GM23338 (cell line): Measurements from ENCODE around the gene EHD3.

Source experiments
- CREB1 ChIP-seq: fragments of 250-450 bp; sonication (Bioruptor Pico); IDR thresholded peaks from 2 replicates; pipeline ENCODE4 v1.5.0; 2020; ENCODE audit warnings: low read depth, mild to moderate bottlenecking, moderate library complexity
- EZH2 ChIP-seq: fragments of 200-600 bp; sonication (generic); IDR thresholded peaks from one replicate; pipeline ENCODE4 v1.8.0; 2017; ENCODE audit warnings: antibody characterized with exemption, mild to moderate bottlenecking, low read depth; ENCODE audit not compliant: unreplicated experiment
- EZH2phosphoT487 ChIP-seq: fragments of 200-600 bp; sonication (generic); IDR thresholded peaks from one replicate; pipeline ENCODE4 v1.8.1; 2018; ENCODE audit warnings: antibody characterized with exemption; ENCODE audit not compliant: unreplicated experiment
- JUNB ChIP-seq: IDR thresholded peaks from one replicate; pipeline ENCODE4 v1.6.1; 2016; ENCODE audit warnings: antibody characterized with exemption; ENCODE audit not compliant: unreplicated experiment
- POLR2AphosphoS5 ChIP-seq: IDR thresholded peaks from 2 replicates; pipeline ENCODE4 v1.6.1; 2016; ENCODE audit warnings: antibody characterized with exemption, low read depth
- STAT1 ChIP-seq: IDR thresholded peaks from one replicate; pipeline ENCODE4 v1.6.1; 2016; ENCODE audit warnings: antibody characterized with exemption; ENCODE audit not compliant: unreplicated experiment
- ZNF114 ChIP-seq: fragments of 250-450 bp; sonication (Bioruptor Pico); IDR thresholded peaks from 2 replicates; pipeline ENCODE4 v1.5.0; 2020; ENCODE audit warnings: mild to moderate bottlenecking, moderate library complexity
- TF ChIP-seq, protein P1 (sequence below), 2 experiments: fragments of 200-600 bp in 1 of 2; sonication (generic) in 1 of 2; conservative IDR thresholded peaks; 2 replicates each; pipeline versions ENCODE4 v1.5.1 to v1.6.1; 2016 to 2017; ENCODE audit warnings: antibody characterized with exemption in 2 of 2, low read depth in 2 of 2, mild to moderate bottlenecking in 2 of 2, moderate library complexity in 1 of 2
- TF ChIP-seq, protein P2 (sequence below): IDR thresholded peaks from 2 replicates; pipeline ENCODE4 v1.6.1; 2016; ENCODE audit warnings: antibody characterized with exemption
- TF ChIP-seq, protein P3 (sequence below): IDR thresholded peaks from one replicate; pipeline ENCODE4 v1.6.1; 2018; ENCODE audit warnings: antibody characterized with exemption; ENCODE audit not compliant: unreplicated experiment

DNA sequence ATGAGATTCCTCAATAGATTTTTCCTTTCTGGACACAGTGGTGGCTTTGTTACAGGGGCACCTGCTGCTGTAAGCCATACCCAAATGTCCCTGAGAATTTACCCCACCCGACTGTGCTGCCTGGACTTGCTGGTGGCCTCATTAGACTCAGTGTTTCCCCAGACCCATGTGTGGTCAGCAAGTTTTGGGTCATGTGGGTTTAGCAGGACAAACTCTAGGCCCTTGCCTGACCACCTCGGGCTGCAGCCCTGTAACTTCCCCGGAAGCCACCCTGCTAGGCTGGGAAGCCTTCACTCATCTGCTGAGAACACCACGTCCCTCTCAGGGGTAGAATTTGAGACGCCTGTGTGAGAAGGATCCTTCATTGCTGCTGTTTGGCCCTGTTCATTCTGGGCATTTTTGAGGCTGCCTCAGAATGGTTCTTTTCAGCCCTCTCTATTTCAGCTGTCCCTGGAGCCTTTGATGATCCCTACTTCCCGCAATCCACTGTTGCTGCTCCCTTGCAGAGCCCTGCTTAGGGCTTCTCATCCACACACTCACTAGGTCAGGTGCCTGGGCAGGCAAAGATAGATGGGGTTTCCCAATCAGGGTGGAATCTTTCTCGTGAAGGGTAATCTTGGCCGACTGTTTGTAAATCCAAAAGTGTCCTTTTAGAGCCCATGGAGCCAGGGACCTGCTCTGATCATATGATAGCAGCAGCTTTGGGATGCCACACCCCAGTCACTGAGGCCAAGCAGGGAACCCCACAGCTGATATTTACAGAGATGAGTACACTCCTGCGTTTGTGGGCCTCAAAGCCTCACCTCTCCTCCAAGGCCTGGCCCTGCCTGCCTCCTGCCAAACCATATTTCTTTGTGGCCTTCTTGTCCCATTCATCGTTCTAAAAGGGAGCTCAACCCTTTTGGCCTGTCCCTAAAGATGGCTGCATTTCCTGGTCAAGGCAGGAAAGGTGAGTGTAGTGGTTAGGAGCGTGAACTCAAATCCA, 6.7 kb downstream of the EHD3 start:
- TF ChIP-seq, protein P1, sequence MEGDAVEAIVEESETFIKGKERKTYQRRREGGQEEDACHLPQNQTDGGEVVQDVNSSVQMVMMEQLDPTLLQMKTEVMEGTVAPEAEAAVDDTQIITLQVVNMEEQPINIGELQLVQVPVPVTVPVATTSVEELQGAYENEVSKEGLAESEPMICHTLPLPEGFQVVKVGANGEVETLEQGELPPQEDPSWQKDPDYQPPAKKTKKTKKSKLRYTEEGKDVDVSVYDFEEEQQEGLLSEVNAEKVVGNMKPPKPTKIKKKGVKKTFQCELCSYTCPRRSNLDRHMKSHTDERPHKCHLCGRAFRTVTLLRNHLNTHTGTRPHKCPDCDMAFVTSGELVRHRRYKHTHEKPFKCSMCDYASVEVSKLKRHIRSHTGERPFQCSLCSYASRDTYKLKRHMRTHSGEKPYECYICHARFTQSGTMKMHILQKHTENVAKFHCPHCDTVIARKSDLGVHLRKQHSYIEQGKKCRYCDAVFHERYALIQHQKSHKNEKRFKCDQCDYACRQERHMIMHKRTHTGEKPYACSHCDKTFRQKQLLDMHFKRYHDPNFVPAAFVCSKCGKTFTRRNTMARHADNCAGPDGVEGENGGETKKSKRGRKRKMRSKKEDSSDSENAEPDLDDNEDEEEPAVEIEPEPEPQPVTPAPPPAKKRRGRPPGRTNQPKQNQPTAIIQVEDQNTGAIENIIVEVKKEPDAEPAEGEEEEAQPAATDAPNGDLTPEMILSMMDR (conservative IDR thresholded peaks at IDR 0.05; ENCODE audit: low read depth in 2 of 2): no peak
- no peak for TF ChIP-seq EZH2phosphoT487
- no peak for TF ChIP-seq EZH2
- TF ChIP-seq, protein P2, sequence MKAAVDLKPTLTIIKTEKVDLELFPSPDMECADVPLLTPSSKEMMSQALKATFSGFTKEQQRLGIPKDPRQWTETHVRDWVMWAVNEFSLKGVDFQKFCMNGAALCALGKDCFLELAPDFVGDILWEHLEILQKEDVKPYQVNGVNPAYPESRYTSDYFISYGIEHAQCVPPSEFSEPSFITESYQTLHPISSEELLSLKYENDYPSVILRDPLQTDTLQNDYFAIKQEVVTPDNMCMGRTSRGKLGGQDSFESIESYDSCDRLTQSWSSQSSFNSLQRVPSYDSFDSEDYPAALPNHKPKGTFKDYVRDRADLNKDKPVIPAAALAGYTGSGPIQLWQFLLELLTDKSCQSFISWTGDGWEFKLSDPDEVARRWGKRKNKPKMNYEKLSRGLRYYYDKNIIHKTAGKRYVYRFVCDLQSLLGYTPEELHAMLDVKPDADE: no peak
- TF ChIP-seq STAT1: no peak
- no peak for TF ChIP-seq ZNF114 (CRISPR knock-in tag)
- TF ChIP-seq JUNB: no peak
- TF ChIP-seq, protein P3, sequence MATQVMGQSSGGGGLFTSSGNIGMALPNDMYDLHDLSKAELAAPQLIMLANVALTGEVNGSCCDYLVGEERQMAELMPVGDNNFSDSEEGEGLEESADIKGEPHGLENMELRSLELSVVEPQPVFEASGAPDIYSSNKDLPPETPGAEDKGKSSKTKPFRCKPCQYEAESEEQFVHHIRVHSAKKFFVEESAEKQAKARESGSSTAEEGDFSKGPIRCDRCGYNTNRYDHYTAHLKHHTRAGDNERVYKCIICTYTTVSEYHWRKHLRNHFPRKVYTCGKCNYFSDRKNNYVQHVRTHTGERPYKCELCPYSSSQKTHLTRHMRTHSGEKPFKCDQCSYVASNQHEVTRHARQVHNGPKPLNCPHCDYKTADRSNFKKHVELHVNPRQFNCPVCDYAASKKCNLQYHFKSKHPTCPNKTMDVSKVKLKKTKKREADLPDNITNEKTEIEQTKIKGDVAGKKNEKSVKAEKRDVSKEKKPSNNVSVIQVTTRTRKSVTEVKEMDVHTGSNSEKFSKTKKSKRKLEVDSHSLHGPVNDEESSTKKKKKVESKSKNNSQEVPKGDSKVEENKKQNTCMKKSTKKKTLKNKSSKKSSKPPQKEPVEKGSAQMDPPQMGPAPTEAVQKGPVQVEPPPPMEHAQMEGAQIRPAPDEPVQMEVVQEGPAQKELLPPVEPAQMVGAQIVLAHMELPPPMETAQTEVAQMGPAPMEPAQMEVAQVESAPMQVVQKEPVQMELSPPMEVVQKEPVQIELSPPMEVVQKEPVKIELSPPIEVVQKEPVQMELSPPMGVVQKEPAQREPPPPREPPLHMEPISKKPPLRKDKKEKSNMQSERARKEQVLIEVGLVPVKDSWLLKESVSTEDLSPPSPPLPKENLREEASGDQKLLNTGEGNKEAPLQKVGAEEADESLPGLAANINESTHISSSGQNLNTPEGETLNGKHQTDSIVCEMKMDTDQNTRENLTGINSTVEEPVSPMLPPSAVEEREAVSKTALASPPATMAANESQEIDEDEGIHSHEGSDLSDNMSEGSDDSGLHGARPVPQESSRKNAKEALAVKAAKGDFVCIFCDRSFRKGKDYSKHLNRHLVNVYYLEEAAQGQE: no peak
- TF ChIP-seq POLR2AphosphoS5: no peak
- TF ChIP-seq CREB1 (CRISPR knock-in tag): no peak
